Glomerular visceral epithelial cell (primary cell): ENCODE results near the gene MSI2.
"Not testable (repeated sequence)": the region's sequence is repeated elsewhere in the genome, so short reads cannot be mapped to it uniquely, and the experiment has no call there.

Source experiments
- DNase-seq: peaks from one replicate; pipeline ENCODE4 v3.0.0-alpha.2; 2016; ENCODE audit errors: extremely low spot score

Gene MSI2

DNA sequence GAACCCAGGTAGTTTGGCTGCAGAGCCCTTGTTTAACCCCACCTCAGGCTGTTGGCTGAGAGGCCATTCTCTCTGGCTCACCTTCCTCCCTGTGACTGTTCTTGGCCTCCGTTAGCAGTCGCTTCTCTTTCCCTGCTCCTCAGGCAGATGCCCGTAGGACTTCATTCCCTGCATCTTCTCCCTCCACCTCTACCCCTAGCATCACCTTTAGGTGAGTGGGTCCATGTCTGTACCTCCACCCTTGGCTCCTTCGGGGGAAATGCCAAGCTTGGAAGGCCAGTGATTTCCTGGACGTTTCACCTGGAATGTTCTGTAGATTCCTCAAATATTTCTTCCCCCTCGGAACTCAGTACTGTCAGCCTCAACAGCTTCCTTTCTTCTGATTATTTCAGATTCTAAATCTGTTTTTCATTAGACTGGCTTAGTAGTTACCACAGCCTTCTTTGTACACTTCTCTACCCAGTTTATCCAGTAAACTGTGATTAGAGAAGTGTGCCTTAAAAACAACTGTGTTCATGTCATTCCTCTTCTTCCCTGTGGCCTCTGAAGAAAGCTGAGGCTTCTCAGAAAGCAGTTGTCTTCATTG, 227.9 kb downstream of the MSI2 start:
- no peak for DNase-seq

DNA sequence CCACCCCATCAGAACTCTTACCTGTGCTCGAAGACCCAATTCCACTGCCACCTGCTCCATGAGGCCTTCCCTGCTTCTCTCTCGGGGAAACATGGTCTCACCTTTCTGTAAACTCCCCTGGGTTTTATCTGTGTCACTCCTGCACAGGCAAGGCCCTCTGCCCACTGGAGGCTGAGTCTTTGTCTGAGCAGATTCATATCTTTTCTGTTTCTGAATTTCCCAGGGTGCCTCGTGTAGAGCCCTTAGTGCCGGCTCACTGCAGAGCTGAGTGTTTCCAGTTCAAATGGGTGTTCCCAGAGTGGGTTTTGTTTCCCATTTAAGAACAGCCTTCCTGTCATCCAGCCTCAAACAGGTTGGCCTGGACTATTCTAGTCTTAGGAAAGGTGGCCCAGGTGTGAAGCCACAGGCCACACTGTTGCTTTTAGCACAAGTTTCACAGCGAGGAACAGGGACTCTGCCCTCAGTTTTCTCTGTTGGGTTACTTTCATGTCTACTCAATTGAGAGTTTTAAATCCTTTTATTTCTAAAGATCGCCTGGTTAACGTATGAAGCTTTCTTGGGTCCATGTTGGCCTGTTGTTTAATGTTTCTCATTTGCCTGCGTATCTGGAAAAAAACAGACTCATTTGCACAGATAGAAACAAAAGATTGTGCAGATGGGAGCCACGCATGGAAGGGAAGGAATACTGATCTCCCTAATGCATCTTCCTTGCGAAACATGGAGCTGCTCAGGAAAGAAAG, 228.7 kb downstream of the MSI2 start:
- no peak for DNase-seq

DNA sequence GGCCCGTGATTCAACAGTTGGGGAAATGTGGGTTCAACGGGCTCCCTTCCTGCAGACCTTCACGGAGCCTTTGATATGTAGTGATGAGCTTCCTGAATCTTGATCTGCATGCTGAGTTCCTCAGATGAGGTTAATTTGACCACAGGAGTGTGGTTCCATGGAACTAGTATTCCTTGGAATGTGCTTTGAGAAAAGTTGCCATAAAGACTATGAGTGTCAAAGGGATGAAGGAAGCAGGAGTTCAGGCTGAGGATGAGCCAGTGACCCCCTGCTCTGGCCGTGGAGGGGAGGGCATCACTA, 229.2 kb downstream of the MSI2 start:
- DNase-seq: peak; percentile 20

DNA sequence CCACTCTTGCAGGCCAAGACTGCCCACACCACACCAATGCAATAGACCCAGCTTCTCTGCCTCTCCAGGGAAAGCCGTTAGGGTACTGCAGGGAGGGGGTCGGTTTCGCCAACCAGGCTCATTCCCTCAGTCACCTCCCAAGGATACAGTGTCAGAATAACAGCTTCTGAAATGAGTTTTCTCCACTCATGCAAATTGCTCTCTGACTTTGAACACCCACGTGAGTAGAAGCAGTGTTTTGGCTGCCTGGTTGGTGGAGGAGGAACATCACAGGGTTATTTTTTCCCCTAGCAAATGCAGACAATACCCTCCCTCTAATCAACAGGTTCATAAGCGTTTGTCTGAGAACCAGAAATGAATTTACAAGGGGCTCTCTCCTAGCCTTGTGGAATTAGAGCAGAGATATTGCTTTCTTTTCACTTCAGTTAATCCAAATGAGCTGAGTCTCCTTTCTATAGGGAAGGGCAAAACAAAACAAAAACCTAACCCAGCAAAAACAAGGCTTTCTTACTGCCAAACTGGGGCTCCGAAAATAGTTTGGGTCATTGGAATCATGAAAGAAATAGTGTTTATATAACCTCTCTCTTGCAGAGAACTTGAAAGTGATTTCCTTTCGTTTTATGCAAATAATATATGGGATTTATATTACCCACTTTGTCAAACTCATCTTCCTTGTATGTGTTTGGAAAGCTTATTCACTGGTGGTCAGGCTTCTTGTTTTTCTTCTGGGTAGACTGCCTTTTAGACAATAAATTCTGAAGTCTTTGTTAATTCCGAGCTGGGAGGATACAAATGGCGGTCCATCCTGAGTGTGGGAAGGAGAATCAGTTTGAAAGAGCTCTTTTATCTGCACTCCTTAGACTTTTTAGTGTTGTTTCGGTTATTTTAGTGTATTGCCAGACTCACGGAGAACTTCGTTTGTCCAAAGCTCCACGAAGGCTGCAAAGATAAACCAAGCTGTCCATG, 229.9 kb downstream of the MSI2 start:
- no peak for DNase-seq

DNA sequence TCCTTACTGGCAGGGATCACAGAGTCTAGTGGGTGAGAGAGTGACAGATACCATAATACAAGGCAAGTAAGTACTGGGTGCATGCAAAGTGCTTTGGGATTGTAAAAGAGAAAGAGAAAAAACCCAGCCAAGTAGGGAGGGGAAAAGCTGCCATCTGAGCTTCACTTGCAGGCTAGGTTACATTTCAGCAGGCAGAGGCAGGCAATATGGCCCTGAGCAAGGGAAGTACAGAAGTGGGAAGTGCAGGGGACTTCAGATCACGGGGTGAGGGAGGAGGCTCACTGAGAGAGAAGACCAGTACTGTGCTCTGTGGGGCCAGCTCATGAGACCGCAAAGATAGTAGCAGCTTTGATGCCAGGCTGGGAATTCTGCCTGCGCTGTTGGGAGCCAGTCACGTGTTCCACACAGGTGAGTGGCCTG, 230.6 kb downstream of the MSI2 start:
- no peak for DNase-seq

DNA sequence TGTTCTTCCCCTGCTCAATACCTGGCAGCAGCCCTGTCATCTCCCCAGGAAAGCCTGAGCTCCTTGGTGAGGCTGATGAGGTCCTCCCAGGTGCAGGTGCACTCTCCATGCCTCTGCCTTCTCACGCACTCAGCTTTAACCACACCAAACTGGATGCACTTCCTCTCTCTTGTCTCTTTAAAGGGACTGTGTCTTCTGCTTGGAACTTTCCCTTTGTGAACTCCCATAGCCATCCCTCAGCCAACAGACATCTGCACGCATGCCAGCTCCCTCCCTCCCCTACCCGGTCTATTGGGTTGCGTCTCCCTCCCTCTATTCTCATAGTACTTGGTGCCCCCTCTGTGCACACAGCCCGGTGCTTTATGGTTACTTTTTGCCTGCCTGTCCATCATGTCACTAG, 231.2 kb downstream of the MSI2 start:
- DNase-seq: no peak

DNA sequence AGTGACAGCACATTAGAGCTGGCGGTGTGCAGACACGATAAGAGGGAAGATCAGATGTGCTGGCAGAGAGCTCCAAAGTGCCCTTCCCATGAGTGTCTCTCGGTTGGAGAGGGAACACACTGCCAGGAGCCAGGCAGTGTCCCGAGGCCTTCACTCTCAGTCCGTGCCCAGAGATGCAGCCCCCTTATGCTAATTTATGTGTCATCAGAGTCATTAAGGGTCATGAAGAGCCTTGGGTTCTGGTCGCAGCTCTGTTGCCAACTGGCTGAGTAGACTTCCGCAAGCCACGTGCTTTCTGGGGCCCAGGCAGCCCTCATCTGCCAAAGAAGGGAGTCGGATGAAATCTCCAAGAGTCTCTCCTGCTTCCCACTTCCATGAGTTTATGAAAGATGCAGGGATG, 232.5 kb downstream of the MSI2 start:
- DNase-seq: no peak

DNA sequence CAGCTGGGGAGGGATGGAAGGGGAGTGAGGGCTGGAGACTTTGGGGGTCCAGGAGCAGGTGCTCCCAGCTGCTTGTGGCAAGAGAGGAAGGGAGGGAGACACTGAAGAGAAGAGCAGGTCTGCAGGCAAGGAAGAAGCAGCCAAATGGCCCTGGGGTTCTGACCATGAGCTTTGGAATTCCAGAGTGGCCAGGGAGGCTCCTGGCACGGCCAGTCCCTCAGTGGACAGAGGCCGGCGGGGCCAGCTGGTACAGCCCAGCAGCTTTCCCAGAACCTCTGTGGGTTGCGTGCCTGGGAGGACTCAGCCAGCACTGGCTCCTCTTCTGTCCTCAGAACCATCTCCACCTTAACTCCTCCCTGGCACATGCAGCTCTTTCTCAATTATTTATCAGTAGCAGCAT, 233.0 kb downstream of the MSI2 start:
- no peak for DNase-seq

DNA sequence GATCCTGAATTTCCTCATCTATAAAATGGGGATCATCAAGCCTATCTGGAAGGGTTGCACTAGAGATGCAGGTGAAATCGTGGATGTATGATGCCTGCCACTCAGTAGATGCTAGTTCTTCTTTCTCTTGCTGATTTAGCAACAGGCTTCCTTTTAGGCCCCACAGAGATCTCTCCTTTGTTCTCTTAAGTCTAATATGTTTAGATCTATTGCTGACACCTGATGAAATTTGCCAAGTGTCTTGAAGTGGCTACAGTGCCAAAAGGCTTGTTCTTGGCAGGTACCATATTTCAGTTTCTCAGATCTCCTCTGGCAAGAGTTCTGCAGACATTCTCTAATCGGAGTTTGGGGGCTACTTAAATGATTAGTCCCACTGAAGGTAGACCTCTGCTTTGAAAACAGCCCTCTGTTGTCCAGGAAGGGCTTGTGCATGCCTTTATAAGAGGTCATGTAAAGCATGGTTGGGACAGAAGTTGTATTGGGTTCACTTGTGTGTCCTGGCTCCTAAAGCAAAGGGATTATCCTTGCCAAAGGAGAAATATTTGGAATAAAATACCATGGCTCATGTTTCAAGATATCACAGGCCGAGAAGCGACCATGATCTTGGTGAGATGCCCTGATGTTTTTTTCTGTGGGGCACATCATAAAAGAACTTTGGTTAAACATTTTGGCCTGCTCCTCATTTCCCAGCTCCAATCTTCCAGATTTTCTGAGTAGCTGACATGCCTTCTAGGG, 234.0 kb downstream of the MSI2 start:
- DNase-seq: no peak

DNA sequence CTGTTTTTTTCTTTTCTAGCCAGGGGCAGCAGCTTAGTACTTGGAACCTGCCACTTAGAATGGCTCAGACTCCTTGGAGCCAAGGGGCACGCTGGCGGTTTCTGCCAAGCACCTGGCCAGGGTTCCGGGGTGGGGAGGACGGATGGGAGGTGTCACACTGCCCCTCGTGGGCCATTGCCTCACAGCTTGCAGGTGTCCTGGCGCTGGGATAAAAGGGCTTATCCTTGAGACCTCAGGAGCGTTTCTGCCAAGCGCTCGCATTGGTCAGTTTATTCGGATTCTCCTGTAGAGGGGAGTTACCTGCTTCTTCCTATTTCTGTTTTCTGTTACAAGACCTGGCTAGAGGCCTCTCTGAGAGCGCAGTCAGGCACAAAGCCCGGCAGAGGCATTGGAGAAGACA, 234.6 kb downstream of the MSI2 start:
- no peak for DNase-seq

DNA sequence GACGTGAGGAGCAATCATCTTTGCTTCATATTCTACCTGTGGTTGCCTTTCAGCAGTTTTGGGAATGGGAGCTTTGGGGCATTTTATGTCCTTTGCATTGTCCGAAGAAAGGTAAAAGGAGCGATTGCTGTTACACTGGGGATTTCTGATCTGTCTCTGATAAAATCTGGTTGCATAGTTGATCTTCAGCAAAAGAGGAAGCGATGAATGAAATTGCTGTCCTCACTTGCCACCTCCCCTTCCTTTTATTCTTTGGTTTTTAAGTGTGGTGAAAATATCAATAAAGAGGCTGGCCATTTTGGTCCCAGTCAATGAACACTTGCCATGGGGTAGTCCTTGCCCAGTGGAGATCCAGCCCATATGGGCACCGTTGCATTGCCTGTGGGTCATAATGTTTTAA, 236.8 kb downstream of the MSI2 start:
- DNase-seq: no peak

DNA sequence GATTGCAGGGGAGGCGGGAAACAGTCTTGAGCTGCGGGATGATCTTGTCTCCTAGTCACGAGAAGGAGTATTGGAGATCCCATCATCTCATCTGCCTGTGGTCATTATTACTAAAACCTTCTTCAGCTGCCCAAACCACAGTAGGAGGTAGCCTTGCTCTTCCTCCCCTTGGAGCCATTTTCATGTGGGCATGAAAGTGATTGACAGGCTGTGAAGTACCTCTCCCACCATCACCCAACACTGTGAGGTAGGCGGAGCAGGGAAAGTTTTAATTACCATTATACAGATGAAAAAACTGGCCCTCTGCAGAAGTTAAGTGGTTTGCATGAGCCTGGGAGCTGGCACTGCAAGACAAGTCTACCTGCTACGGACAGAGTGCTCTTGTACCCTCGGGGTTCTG, 237.3 kb downstream of the MSI2 start:
- DNase-seq: no peak

DNA sequence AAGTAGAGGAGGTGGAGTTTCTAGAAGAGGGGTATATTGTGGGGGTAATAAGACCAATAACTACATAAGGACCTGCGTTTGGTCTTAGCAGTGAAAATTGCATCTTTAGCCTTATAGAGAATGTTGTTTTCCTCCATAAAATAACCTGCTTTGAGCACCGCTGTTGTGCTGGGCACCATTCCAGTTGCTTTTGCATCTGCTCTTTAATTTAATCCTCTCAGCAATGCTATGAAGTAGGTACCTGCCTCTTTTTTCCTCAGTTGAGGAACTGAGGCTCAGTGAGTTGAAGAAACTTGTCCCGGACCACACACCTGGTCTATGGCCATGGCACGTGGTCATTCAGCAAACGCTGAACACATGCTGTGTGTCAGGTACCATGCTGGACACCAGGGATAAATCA, 238.1 kb downstream of the MSI2 start:
- no peak for DNase-seq

DNA sequence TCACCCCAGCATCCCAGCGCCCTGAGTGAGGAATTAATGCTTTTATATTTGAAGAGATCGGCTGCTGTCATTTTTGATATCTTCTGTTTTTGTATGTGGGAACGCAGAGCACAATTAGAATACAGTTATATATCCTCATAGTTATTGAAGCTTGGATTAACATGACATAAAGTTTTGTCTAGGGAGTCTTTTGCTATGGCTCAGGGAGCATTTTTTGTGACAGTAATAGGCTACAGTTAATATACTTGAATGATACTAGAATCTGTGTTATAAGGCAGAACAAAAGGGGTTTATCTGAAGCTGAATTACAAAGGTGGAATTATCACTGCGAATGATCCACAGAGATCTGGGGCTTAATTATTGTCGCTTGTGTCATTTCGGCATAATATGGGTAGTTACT, 239.4 kb downstream of the MSI2 start:
- DNase-seq: no peak

DNA sequence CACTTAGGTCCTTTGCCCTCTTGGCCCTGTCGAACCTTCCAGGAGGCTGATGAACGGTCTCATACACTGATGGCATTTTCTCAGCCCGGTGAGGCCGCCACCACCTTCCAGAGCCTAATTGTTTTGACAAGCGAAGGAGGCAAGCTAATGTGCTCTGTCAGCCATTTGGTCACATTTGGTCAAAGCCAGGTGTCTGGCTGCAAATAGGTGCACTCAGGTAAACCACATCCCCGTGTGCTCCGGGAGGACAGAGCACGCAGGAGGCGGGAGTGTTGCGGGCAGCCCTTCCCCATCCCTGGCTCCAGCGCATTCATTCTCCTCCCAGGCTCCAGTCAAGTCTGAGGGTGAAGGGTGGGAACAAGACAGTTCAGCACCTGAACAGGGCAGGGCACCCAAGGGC, 240.1 kb downstream of the MSI2 start:
- no peak for DNase-seq

DNA sequence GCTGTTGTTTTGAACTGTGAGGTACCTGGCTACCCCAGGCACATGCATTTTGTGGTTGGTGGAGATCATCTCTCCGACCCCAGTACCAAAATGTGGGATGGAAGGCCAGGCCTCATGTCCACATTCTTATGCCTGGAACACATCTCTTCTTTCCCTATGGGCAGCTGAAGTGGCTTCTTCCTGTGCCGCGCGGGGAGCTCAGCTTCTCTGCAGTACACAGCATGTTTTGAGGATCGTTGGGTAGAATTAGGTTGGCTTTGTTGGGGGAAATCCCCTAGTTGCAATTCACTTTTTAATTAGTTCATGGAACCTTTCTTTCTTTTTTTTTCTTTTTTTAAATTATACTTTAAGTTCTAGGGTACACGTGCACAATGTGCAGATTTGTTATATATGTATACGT, 242.1 kb downstream of the MSI2 start:
- no peak for DNase-seq

DNA sequence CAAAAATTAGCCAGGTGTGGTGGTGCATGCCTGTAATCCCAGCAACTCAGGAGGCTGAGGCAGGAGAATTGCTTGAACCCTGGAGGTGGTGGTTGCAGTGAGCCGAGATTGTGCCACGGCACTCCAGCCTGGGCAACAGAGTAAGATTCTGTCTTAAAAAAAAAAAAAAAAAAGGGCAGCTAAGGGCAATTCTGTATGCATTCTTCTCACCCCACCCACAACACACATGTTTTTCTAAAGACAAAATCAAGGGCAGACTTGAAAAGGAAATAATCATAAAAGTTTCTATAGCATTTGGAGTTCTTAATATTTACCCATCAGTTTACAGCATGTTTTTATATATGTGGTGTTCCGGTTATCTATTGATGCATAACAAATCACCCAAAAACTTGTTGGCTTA, 242.9 kb downstream of the MSI2 start:
- not testable (repeated sequence) for DNase-seq

DNA sequence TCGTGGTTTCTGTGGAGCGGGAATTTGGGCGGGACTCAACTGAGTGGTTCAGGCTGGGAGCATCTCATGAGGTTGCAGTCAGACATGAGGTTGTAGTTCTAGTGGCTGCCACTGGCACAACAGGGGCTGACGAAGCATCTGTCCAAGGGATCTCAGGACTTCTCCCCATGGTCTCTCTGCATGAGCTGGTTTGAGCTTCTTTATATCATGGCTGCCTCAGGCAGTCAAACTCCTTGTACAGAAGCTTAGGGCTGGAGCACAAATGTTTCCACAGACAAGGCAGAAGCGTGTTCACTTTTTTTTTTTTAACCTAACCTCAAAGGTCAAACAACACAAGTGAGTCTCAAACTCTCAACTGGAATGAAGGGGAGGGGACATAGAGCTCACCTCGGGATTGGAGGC, 243.3 kb downstream of the MSI2 start:
- DNase-seq: peak; percentile 15

DNA sequence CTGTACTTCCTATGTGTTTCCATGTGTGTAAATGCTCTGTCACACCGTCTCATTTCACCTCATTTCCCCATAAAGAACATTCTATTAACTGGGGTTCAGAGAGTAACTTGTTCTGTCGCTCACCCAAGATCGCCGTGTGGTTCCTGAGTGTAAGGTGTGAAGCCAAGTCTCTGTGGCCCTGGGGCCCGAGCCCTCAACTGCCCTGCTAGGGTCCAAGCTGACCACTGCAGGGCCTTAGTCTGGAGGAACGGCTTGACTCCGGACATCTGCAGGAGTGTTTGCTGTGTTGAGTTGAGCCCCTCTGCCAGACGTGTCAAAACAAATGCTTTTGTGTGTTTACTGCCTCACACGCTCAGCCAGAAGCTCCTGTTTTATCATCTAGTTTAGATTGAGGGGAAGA, 244.7 kb downstream of the MSI2 start:
- DNase-seq: no peak

DNA sequence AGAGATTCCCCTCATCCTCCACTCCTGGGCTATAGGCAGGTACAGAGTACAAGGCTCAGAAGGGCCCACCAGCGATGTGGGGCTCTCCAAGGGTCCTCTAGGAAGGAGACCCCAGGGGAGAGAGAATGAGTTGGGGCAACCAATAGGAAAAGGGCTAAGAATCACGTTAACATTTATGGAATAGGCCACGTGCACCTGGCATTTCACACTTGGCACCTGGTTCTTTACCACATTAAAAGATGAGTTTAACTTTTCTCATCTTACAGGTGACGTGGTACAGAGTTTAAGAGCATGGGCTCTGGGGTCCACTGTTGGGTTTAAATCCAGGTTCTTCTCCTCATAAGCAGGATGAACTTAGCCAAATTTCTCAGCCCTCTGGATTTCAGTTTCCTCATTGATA, 245.7 kb downstream of the MSI2 start:
- no peak for DNase-seq

DNA sequence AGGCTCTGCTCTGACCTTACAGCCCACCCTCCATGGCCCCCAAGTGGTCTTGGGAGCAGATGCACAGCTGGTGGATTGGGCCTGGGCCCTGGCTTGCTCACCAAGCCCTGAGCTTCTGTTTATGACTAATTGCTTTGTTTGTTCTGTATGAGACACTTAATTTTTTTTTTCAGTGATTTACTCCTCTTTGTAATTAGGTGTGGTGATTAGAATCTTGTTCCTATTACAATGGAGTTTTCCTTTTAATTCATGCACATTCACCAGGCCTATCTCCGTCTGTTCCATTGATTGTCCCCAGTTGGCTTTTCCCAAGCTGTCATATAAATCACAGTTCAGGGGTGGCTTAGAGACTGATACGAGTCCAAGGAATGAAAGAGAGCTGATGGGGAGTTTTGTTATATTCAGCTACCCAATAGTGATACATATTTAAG, 246.5 kb downstream of the MSI2 start:
- no peak for DNase-seq

DNA sequence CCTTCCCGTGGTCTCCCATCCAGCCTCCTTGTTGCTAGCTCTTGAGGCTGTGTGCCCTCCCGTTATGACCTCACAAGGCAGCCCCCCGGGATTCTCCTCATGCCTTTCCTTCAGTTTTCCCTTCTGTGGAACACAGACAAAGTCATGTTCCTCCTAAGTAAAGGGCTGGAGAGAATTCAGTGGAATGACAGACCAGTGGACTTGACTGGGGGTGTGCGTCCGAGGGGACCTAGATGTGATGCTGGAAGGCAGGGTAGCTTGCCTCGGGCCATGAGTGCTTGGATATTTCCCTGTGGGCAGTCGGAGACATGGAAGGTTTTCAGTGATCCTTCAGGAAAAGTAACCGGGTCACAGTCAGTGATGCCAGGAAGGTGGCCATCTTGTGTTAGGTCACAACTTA, 247.9 kb downstream of the MSI2 start:
- DNase-seq: no peak
